Stimulated activated CD8-positive, alpha-beta memory T cell treated with anti-CD3 and anti-CD28 coated beads, Interleukin-4, amount 100 ng/mL, for 1 hour (primary cell): ENCODE results near the gene C1QTNF7.

Experiments used
- DNase-seq, 2 donors: peaks; one replicate each; pipeline ENCODE4 v3.0.0-alpha.2; 2020; ENCODE audit warnings: low read depth in 2 of 2, low spot score in 1 of 2

Gene C1QTNF7

GRCh38 chr4:15413623-15414019, 14.2 kb upstream of the C1QTNF7 start:
- DNase-seq = no peak

- no peak for DNase-seq
These were observed 13.2 kb upstream of the C1QTNF7 start for GRCh38 chr4:15414551-15415091.

GRCh38 chr4:15416357-15417232, 11.2 kb upstream of the C1QTNF7 start:
- no peak for DNase-seq

GRCh38 chr4:15417233-15417660, 10.6 kb upstream of the C1QTNF7 start:
- DNase-seq = no peak

- no peak for DNase-seq
These were observed 8.9 kb upstream of the C1QTNF7 start for GRCh38 chr4:15418956-15419355.

- no peak for DNase-seq
These were observed 7.2 kb upstream of the C1QTNF7 start for GRCh38 chr4:15420642-15421041.

- DNase-seq = no peak
These were observed 4.5 kb upstream of the C1QTNF7 start for GRCh38 chr4:15423285-15423711.

GRCh38 chr4:15425520-15425919, 2.3 kb upstream of the C1QTNF7 start:
- DNase-seq = no peak

- DNase-seq = no peak
These were observed 672 bp upstream of the C1QTNF7 start for GRCh38 chr4:15427161-15427560.

GRCh38 chr4:15428611-15429010, 778 bp downstream of the C1QTNF7 start:
- DNase-seq = no peak

- no peak for DNase-seq
These were observed 6.3 kb downstream of the C1QTNF7 start for GRCh38 chr4:15434091-15434490.

- no peak for DNase-seq
These were observed 6.8 kb downstream of the C1QTNF7 start for GRCh38 chr4:15434676-15435075.

- no peak for DNase-seq
These were observed 8.7 kb downstream of the C1QTNF7 start for GRCh38 chr4:15436513-15436912.

GRCh38 chr4:15438939-15439524, 11.2 kb downstream of the C1QTNF7 start:
- DNase-seq = no peak

GRCh38 chr4:15443371-15444160, 15.7 kb downstream of the C1QTNF7 start:
- DNase-seq = no peak

- no peak for DNase-seq
These were observed 16.4 kb downstream of the C1QTNF7 start for GRCh38 chr4:15444276-15444675.

- DNase-seq = no peak
These were observed 17.2 kb downstream of the C1QTNF7 start for GRCh38 chr4:15444879-15445547.

- no peak for DNase-seq
These were observed 23.5 kb downstream of the C1QTNF7 start for GRCh38 chr4:15451181-15451865.

GRCh38 chr4:15451866-15452765, 24.3 kb downstream of the C1QTNF7 start:
- no peak for DNase-seq
